CD4-positive, alpha-beta T cell (primary cell): ENCODE data around the gene ZXDC. TPM values are rescaled to one million over a fixed set of nuclear protein-coding genes. Genes with fewer than 3 reads are reported as not detected.

Experiments
- ATAC-seq: fragments of 200-7000 bp; cut with Tn5 transposase; one replicate; pipeline ENCODE4 v1.10.0; 2022; ENCODE audit warnings: mild to moderate bottlenecking; ENCODE audit not compliant: poor library complexity
- CTCF ChIA-PET: fragments of 350-600 bp; sonication (Branson Sonifier 250); formaldehyde crosslinking; loops from one replicate; lab custom pipeline; 2021; ENCODE audit warnings: antibody characterized with exemption, inconsistent platforms; lab: Charles Lee
- POLR2A ChIA-PET: fragments of 350-600 bp; sonication (Branson Sonifier 250); formaldehyde crosslinking; loops from one replicate; lab custom pipeline; 2021; ENCODE audit warnings: antibody characterized with exemption, inconsistent platforms; lab: Charles Lee
- DNase-seq, 14 experiments: peaks; one replicate each; pipeline ENCODE4 v3.0.0-alpha.2; 2013 to 2020; ENCODE audit warnings: mixed read lengths in 2 of 14
- H3K27ac ChIP-seq, 2 donors: one replicate each; pipeline versions ENCODE4 v1.5.1 to v1.7.0; 2013; ENCODE audit warnings: low read length in 2 of 2, low read depth in 1 of 2, mild to moderate bottlenecking in 1 of 2
- H3K27me3 ChIP-seq, 2 experiments: 1 replicate in 1 of 2; 2 replicates in 1 of 2; pipeline versions ENCODE4 v1.6.1 to v1.7.0; 2013; ENCODE audit warnings: low read length in 2 of 2, control low read depth in 1 of 2, mild to moderate bottlenecking in 1 of 2, moderate library complexity in 1 of 2; ENCODE audit not compliant: insufficient read depth in 2 of 2, control insufficient read depth in 1 of 2
- H3K36me3 ChIP-seq: one replicate; pipeline ENCODE4 v1.6.1; 2013; ENCODE audit warnings: low read length, control low read depth; ENCODE audit not compliant: insufficient read depth
- H3K4me1 ChIP-seq: one replicate; pipeline ENCODE4 v1.6.1; 2013; ENCODE audit warnings: low read length, control low read depth; ENCODE audit not compliant: insufficient read depth
- H3K4me3 ChIP-seq: one replicate; pipeline ENCODE4 v1.5.1; 2013; ENCODE audit warnings: mild to moderate bottlenecking, low read length, moderate library complexity
- H3K9me3 ChIP-seq, 2 experiments: 1 replicate in 1 of 2; 2 replicates in 1 of 2; pipeline versions ENCODE4 v1.6.1 to v1.7.0; 2013; ENCODE audit warnings: low read length in 2 of 2, mild to moderate bottlenecking in 2 of 2, control low read depth in 1 of 2, moderate library complexity in 1 of 2; ENCODE audit not compliant: control insufficient read depth in 1 of 2, insufficient read depth in 1 of 2
- H3K27ac Mint-ChIP-seq: one replicate; pipeline ENCODE4 v1.8.0; 2020; ENCODE audit warnings: mixed read lengths
- H3K27me3 Mint-ChIP-seq: one replicate; pipeline ENCODE4 v1.8.0; 2021; ENCODE audit warnings: mixed read lengths
- H3K36me3 Mint-ChIP-seq: one replicate; pipeline ENCODE4 v1.8.0; 2021; ENCODE audit warnings: low read depth, mixed read lengths
- H3K4me1 Mint-ChIP-seq: one replicate; pipeline ENCODE4 v1.8.0; 2021; ENCODE audit warnings: low read depth, mixed read lengths
- H3K4me3 Mint-ChIP-seq: one replicate; pipeline ENCODE4 v1.8.0; 2020; ENCODE audit warnings: mild to moderate bottlenecking, mixed read lengths
- H3K9me3 Mint-ChIP-seq: one replicate; pipeline ENCODE4 v1.8.0; 2020; ENCODE audit warnings: mixed read lengths
- intact Hi-C, 2 experiments: fragments of 100-400 bp; cut with DNase I in 1 of 2; cut with micrococcal nuclease in 1 of 2; formaldehyde crosslinking; loops; one replicate each; pipeline versions ENCODE4 v1.15.1 to v1.9.0; 2023 to 2025; cut with DNase I, micrococcal nuclease
- total RNA-seq, 174 experiments: library from RNA in 2 of 174; stranded (reverse) in 2 of 174; gene quantifications; one replicate each; pipeline ENCODE4 v1.2.3 and lab custom pipeline; 2021 to 2026
- TF ChIP-seq, protein P1 (sequence below): fragments of 200-600 bp; IDR thresholded peaks from one replicate; pipeline ENCODE4 v1.8.0; 2022; ENCODE audit warnings: antibody characterized with exemption, mild to moderate bottlenecking

ZXDC gene
- total RNA-seq, 2 experiments from 2014 or later = 60.7 to 61.3 TPM

GRCh38 chr3:126397610-126398422 lies 77.9 kb downstream of the ZXDC start:
- no peaks in the 10 kb centered on the region for H3K9me3 Mint-ChIP-seq
- no peaks in the 10 kb centered on the region for H3K4me1 Mint-ChIP-seq
- Histone ChIP-seq H3K27me3 (peaks cover 10 to 22% of the 10 kb centered on the region in 2 experiments), H3K36me3 (no peaks in the 10 kb centered on the region), H3K9me3 (no peaks in the 10 kb centered on the region), H3K4me1 (no peaks in the 10 kb centered on the region), H3K27ac (no peak overlapping the region), H3K4me3 (no peak overlapping the region)
- ATAC-seq = no peak
- H3K4me3 Mint-ChIP-seq = no peak overlapping the region
- POLR2A ChIA-PET = no interaction called here
- peaks cover 39% of the 10 kb centered on the region for H3K27me3 Mint-ChIP-seq
- intact Hi-C loops = no loop called here
- H3K36me3 Mint-ChIP-seq = no peaks in the 10 kb centered on the region
- DNase-seq = no peak
- no peak overlapping the region for H3K27ac Mint-ChIP-seq
- TF ChIP-seq, protein P1, sequence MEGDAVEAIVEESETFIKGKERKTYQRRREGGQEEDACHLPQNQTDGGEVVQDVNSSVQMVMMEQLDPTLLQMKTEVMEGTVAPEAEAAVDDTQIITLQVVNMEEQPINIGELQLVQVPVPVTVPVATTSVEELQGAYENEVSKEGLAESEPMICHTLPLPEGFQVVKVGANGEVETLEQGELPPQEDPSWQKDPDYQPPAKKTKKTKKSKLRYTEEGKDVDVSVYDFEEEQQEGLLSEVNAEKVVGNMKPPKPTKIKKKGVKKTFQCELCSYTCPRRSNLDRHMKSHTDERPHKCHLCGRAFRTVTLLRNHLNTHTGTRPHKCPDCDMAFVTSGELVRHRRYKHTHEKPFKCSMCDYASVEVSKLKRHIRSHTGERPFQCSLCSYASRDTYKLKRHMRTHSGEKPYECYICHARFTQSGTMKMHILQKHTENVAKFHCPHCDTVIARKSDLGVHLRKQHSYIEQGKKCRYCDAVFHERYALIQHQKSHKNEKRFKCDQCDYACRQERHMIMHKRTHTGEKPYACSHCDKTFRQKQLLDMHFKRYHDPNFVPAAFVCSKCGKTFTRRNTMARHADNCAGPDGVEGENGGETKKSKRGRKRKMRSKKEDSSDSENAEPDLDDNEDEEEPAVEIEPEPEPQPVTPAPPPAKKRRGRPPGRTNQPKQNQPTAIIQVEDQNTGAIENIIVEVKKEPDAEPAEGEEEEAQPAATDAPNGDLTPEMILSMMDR = no peak
- CTCF ChIA-PET = no interaction called here

- Mint-ChIP-seq H3K9me3 (no peaks in the 10 kb centered on the region), H3K4me3 (no peak overlapping the region), H3K4me1 (no peaks in the 10 kb centered on the region), H3K27ac (no peak overlapping the region), H3K36me3 (no peaks in the 10 kb centered on the region), H3K27me3 (peaks cover 41% of the 10 kb centered on the region)
- DNase-seq (no peak), ATAC-seq (no peak)
- TF ChIP-seq, protein P1 = no peak
- Histone ChIP-seq H3K36me3 (no peaks in the 10 kb centered on the region), H3K4me1 (no peaks in the 10 kb centered on the region), H3K9me3 (no peaks in the 10 kb centered on the region), H3K27me3 (peaks cover 10 to 22% of the 10 kb centered on the region in 2 experiments), H3K4me3 (no peak overlapping the region), H3K27ac (no peak overlapping the region)
- intact Hi-C loops = no loop called here
- CTCF ChIA-PET = no interaction called here
- POLR2A ChIA-PET = no interaction called here
These were observed 79.2 kb downstream of the ZXDC start for GRCh38 chr3:126396536-126396935.

DNA sequence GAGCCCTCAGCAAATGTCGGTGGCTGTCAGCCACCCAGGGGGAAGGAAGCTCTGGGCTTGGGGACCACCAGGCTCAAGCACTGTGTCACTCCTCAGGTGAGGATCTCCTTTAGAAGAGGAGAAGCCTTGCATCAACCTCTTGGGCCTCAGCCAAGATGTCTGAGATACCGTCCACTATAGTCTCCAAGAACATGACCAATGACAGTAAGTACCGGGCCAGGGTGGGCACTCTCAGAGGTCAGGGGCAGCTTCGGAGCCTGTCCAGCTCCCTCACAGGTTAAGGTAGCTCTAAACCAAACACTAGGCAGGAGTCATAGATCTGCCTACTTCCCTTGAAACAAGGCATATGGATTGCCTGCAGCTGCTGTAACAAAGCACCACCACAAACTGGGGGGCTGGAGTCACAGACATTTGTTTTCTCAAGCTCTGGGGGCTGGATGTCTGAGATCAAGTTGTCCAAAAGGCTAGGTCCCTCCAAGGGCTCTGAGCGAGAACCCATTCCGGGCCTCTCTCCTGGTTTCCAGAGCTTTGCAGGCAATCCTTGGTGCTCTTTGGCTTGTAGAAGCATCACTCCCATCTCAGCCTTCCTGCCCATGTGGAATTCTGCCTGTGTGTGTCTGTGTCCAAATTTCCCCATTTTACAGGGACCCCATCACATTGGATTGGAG lies 79.7 kb downstream of the ZXDC start:
- no peaks in the 10 kb centered on the region for H3K9me3 Mint-ChIP-seq
- TF ChIP-seq, protein P1 = no peak
- no peak overlapping the region for H3K27ac Mint-ChIP-seq
- no peak overlapping the region for H3K4me3 Mint-ChIP-seq
- ATAC-seq (no peak), DNase-seq (no peak)
- Histone ChIP-seq H3K36me3 (no peaks in the 10 kb centered on the region), H3K27ac (no peak overlapping the region), H3K4me3 (no peak overlapping the region), H3K9me3 (no peaks in the 10 kb centered on the region), H3K4me1 (no peaks in the 10 kb centered on the region), H3K27me3 (peaks cover 13 to 22% of the 10 kb centered on the region in 2 experiments)
- peaks cover 43% of the 10 kb centered on the region for H3K27me3 Mint-ChIP-seq
- ChIA-PET CTCF (no interaction called here), POLR2A (no interaction called here)
- no peaks in the 10 kb centered on the region for H3K36me3 Mint-ChIP-seq
- intact Hi-C loops = no loop called here
- no peaks in the 10 kb centered on the region for H3K4me1 Mint-ChIP-seq
